Suprapubic skin (tissue), 4 donors: ENCODE results near the gene SNCG. TPM values are rescaled to one million over a fixed set of nuclear protein-coding genes. Genes with fewer than 3 reads are reported as not detected.

ENCODE experiments used
- DNase-seq, 2 donors: peaks; one replicate each; pipeline ENCODE4 v3.0.0-alpha.2; 2019; ENCODE audit warnings: low spot score in 2 of 2
- H3K27ac ChIP-seq: fragments of 200-600 bp; sonication (generic); one replicate; pipeline ENCODE4 v1.5.1; 2019
- H3K27me3 ChIP-seq: fragments of 200-600 bp; sonication (generic); one replicate; pipeline ENCODE4 v1.5.1; 2019
- H3K36me3 ChIP-seq: fragments of 200-600 bp; sonication (generic); one replicate; pipeline ENCODE4 v1.5.1; 2019
- H3K4me1 ChIP-seq: fragments of 200-600 bp; sonication (generic); one replicate; pipeline ENCODE4 v1.5.1; 2019
- H3K4me3 ChIP-seq: fragments of 200-600 bp; sonication (generic); one replicate; pipeline ENCODE4 v1.5.1; 2019; ENCODE audit warnings: mild to moderate bottlenecking
- H3K9me3 ChIP-seq: fragments of 200-600 bp; sonication (generic); one replicate; pipeline ENCODE4 v1.5.1; 2019
- EP300 ChIP-seq: sonication (generic); formaldehyde crosslinking; IDR thresholded peaks from one replicate; pipeline ENCODE4 v1.6.1; 2017; ENCODE audit warnings: antibody characterized with exemption
- POLR2A ChIP-seq, 2 donors: fragments of 450-650 bp; IDR thresholded peaks; one replicate each; pipeline ENCODE4 v1.6.1; 2017; ENCODE audit warnings: antibody characterized with exemption in 2 of 2, mild to moderate bottlenecking in 2 of 2, moderate library complexity in 2 of 2
- POLR2AphosphoS5 ChIP-seq, 3 donors: sonication (generic); formaldehyde crosslinking; IDR thresholded peaks; one replicate each; pipeline ENCODE4 v1.6.1; 2017; ENCODE audit warnings: antibody characterized with exemption in 3 of 3
- WGBS: methylation state at CpG from one replicate; pipeline ENCODE4 v1.1.5; 2018; 5-methylcytosine and 5-hydroxymethylcytosine counted together
- total RNA-seq, 4 donors: library from RNA; depleted of rRNA; stranded (reverse); fragments of >200 nt; gene quantifications; one replicate each; pipeline ENCODE4 v1.1.0, GENCODE V29; 2016
- TF ChIP-seq, protein P1 (sequence below), 2 donors: fragments of 200-600 bp in 1 of 2; fragments of 450-650 bp in 1 of 2; sonication (generic) in 1 of 2; IDR thresholded peaks; one replicate each; pipeline ENCODE4 v1.5.1; 2016 to 2019; ENCODE audit warnings: antibody characterized with exemption in 2 of 2, mild to moderate bottlenecking in 1 of 2, moderate library complexity in 1 of 2

Gene SNCG
- total RNA-seq, 4 donors from 2014 or later = 20.7 to 27.1 (median 24.6) TPM

DNA sequence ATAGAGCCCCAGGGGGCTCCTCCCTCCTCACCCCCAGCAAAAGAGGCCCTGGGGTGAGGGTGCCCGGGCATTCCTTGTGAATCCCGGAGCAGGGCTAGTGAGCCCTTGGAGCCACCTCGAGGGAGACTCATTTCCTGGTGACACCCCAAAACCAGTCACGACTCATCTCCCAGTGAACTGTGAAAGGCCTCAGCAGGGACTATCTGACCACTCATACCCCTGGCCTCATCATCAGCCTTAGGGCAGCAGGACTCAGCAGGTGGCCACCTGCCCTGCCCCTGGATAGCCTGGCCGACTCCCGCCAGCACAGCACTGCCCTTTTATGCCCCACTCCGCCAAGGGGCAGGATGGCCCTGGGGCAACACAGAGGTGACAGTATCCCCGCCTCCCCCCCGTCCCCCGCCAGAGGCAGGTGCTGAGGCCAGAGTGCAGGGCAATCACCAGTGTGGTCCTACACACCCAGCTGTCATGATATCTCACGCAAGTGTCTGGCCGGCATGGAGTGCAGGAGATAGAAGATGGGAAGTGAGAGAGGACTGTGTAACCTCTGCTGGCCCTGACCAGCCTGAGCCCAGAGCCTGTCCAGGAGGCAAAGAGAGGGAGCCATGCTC, 3.2 kb downstream of the SNCG start:
- no peak overlapping the region for H3K27ac ChIP-seq
- no peaks in the 10 kb centered on the region for H3K36me3 ChIP-seq
- peak; percentile 62 to 75 for DNase-seq
- H3K4me1 ChIP-seq = peaks cover 76% of the 10 kb centered on the region
- no peak for TF ChIP-seq POLR2A (IDR thresholded peaks at IDR 0.05)
- H3K27me3 ChIP-seq = no peaks in the 10 kb centered on the region
- WGBS = 95% methylated on average over 4 of the region's 12 CpGs
- no peaks in the 10 kb centered on the region for H3K9me3 ChIP-seq
- no peak overlapping the region for H3K4me3 ChIP-seq

DNA sequence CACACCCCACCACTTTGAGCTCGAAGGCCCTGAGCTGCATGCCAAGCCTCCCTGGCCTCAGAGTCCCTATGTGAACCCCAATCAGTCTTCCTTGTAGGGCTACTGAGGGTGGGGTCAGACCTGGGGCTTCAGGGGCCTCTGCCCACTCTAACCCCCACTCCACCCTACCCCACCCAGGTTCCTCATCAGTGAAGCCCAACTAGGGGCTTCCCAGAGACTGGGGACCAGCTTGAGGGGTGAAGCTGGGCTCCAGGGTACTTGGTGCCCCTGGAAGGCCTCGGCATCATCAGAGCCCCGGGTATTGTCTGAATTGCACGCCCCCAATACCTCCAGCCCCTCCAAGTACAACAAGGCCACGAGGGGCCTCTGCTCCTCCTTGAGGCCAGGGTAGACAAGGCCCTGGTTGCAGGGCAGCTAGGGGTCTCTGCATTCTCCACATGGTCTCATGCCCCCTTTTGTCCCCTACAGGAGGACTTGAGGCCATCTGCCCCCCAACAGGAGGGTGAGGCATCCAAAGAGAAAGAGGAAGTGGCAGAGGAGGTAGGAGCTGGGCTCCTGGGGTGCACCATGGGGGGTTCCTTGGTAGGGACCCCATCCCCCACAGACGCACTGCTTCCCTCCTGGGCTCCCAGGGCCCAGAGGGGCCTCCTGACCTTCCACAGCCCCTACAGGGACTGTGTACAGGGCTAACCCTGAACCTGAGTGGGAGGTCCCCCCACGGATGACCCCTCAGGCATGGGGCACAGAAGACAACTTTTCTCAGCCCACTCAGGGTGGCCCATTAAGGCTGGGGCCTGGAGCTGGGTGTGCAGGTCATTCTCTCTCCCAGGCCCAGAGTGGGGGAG, 4.0 kb downstream of the SNCG start:
- H3K27me3 ChIP-seq = no peaks in the 10 kb centered on the region
- no CpG with 5 or more reads among the region's 7 CpGs for WGBS
- H3K4me3 ChIP-seq = no peak overlapping the region
- H3K36me3 ChIP-seq = no peaks in the 10 kb centered on the region
- H3K27ac ChIP-seq = no peak overlapping the region
- no peaks in the 10 kb centered on the region for H3K9me3 ChIP-seq
- H3K4me1 ChIP-seq = peaks cover 83% of the 10 kb centered on the region
- TF ChIP-seq EP300 = no peak
- TF ChIP-seq, protein P1, sequence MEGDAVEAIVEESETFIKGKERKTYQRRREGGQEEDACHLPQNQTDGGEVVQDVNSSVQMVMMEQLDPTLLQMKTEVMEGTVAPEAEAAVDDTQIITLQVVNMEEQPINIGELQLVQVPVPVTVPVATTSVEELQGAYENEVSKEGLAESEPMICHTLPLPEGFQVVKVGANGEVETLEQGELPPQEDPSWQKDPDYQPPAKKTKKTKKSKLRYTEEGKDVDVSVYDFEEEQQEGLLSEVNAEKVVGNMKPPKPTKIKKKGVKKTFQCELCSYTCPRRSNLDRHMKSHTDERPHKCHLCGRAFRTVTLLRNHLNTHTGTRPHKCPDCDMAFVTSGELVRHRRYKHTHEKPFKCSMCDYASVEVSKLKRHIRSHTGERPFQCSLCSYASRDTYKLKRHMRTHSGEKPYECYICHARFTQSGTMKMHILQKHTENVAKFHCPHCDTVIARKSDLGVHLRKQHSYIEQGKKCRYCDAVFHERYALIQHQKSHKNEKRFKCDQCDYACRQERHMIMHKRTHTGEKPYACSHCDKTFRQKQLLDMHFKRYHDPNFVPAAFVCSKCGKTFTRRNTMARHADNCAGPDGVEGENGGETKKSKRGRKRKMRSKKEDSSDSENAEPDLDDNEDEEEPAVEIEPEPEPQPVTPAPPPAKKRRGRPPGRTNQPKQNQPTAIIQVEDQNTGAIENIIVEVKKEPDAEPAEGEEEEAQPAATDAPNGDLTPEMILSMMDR (IDR thresholded peaks at IDR 0.05) = no peak
- TF ChIP-seq POLR2AphosphoS5 (IDR thresholded peaks at IDR 0.05) = no peak
- no peak for TF ChIP-seq POLR2A (IDR thresholded peaks at IDR 0.05)
- DNase-seq = peak; percentile 52 to 61

DNA sequence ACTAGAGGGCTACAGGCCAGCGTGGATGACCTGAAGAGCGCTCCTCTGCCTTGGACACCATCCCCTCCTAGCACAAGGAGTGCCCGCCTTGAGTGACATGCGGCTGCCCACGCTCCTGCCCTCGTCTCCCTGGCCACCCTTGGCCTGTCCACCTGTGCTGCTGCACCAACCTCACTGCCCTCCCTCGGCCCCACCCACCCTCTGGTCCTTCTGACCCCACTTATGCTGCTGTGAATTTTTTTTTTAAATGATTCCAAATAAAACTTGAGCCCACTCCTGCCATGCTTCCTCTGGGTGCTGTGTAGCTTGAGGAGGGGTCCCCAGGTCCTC, 4.5 kb downstream of the SNCG start:
- TF ChIP-seq POLR2AphosphoS5 (IDR thresholded peaks at IDR 0.05) (no peak), POLR2A (IDR thresholded peaks at IDR 0.05) (no peak), EP300 (no peak)
- TF ChIP-seq, protein P1 (IDR thresholded peaks at IDR 0.05) = no peak
- peaks cover 83% of the 10 kb centered on the region for H3K4me1 ChIP-seq
- H3K27me3 ChIP-seq = no peaks in the 10 kb centered on the region
- peak; percentile 54 to 61 for DNase-seq
- H3K27ac ChIP-seq = no peak overlapping the region
- H3K9me3 ChIP-seq = no peaks in the 10 kb centered on the region
- no peaks in the 10 kb centered on the region for H3K36me3 ChIP-seq
- WGBS = 92% methylated on average over 5 of the region's 7 CpGs
- no peak overlapping the region for H3K4me3 ChIP-seq

DNA sequence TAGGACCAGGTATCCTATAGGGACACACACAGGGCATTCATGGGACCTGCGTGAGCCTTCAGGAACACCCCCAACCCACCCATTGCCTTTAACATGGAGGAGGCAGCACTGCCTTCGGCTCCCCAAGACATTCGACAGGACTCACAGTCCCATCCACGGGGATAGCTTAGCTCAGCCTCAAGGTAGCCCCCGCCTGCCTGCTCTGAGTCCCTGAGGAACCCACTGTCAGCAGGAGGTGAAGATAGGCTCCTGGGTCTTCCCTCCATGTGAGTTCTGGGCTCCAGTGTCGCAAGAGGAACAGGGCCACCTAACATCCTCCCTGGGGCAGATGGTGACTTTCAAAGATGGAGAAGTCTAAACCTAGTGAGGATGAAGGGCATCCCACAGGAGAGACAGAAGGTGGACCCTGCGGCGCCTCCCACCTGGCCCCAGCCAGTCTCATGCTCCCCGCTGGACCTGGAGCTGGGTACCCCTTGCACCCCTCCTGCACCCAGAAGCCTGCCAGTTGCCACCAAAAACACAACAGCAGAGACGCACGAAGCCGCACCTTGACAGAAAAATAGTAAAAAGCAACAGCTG, 5.0 kb downstream of the SNCG start:
- no peaks in the 10 kb centered on the region for H3K9me3 ChIP-seq
- no peak for TF ChIP-seq EP300
- TF ChIP-seq POLR2AphosphoS5 (IDR thresholded peaks at IDR 0.05) = no peak
- TF ChIP-seq, protein P1 (IDR thresholded peaks at IDR 0.05) = no peak
- no peak for TF ChIP-seq POLR2A (IDR thresholded peaks at IDR 0.05)
- H3K4me3 ChIP-seq = no peak overlapping the region
- H3K36me3 ChIP-seq = no peaks in the 10 kb centered on the region
- peak; percentile 50 to 74 for DNase-seq
- no peaks in the 10 kb centered on the region for H3K27me3 ChIP-seq
- H3K27ac ChIP-seq = no peak overlapping the region
- WGBS = 88% methylated on average over 12 of the region's 12 CpGs
- peaks cover 81% of the 10 kb centered on the region for H3K4me1 ChIP-seq

DNA sequence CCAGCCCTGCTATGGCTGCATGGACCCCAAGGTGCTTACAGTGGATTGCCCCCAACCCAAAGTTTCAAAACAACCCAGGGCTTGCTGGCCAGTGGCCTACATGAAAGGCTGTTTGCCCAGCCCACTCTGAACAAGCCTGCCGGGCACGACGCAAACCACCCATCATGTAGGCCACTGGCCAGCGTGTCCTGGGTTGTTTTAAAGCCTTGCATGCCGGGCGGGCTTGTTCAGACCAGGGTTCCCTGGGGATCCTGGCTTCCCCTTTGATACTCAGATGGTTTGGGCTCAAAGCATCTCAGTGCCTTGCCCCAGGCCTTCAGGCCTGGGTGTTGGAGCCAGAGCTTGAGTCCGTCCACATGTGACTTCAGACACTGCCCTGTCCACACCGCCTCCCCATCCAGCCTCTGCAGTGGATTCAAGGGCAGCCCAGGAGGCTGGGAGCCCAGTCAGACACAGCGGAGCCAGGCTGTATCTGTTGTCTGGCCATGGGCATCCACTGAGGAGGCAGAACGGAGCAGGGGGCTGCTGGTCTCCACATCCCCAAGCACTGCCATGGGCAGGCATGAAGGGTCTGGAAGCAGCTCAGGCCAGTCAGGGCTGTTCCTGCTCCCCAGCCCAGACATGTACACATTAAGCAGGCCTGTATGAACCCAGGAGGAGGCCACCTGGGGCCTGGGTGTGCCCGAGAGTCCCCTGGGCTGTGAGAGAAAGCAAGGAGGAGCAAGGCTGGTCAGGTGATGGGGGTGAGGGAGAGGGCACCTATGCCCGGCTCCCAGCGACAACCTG, 5.9 kb downstream of the SNCG start:
- Histone ChIP-seq H3K27me3 (no peaks in the 10 kb centered on the region), H3K4me1 (peaks cover 81% of the 10 kb centered on the region), H3K27ac (no peak overlapping the region), H3K36me3 (no peaks in the 10 kb centered on the region), H3K4me3 (no peak overlapping the region), H3K9me3 (no peaks in the 10 kb centered on the region)
- peak; percentile 61 to 78 for DNase-seq
- 72% methylated on average over 6 of the region's 13 CpGs for WGBS
- TF ChIP-seq POLR2A (IDR thresholded peaks at IDR 0.05) (no peak), EP300 (no peak)
- TF ChIP-seq, protein P1 (IDR thresholded peaks at IDR 0.05) = no peak
